ENCODE results near the gene ANAPC15. TPM values are rescaled to one million over a fixed set of nuclear protein-coding genes. Genes with fewer than 3 reads are reported as not detected.
A peak's percentile ranks its signal among the peaks of the same experiment; 100 is the strongest.

The ANAPC15 gene
- total and polyA plus RNA-seq, 4 donors = 8.4 to 22.4 (median 15.0) TPM

GRCh38 chr11:72102946-72103753 is 9.3 kb downstream of the ANAPC15 start, which contains the start of gene LAMTOR1:
Gene LAMTOR1 (minus strand): TSS chr11:72103297. CDS start chr11:72103224, 73 bp downstream.
- H3K9me3 ChIP-seq (ENCODE audit: control insufficient read depth in 4 of 4, low read length in 3 of 4) = no peaks in the 10 kb centered on the region
- H3K27me3 ChIP-seq (ENCODE audit: control insufficient read depth in 4 of 4, insufficient read depth in 4 of 4, low read length in 3 of 4) = no peaks in the 10 kb centered on the region
- H3K4me1 ChIP-seq (ENCODE audit: control insufficient read depth in 4 of 4, insufficient read depth in 4 of 4, low read length in 3 of 4) = peaks cover 5 to 36% (median 29%) of the 10 kb centered on the region in 4 donors
- no peak for TF ChIP-seq NR2F2 (IDR thresholded peaks at IDR 0.05)
- TF ChIP-seq GABPA (IDR thresholded peaks at IDR 0.05 in 1 of 2, conservative IDR thresholded peaks at IDR 0.05 in 1 of 2) = peak; percentile 14 to 89
- no peak for TF ChIP-seq HNF4A (conservative IDR thresholded peaks at IDR 0.05)
- peak; percentile 61 for TF ChIP-seq SP1 (IDR thresholded peaks at IDR 0.05)
- TF ChIP-seq HNF4G (IDR thresholded peaks at IDR 0.05) = no peak
- peak; percentile 44 for TF ChIP-seq FOXA1 (IDR thresholded peaks at IDR 0.05)
- no peak for TF ChIP-seq REST (IDR thresholded peaks at IDR 0.05)
- peak; percentile 35 for TF ChIP-seq FOXA2 (IDR thresholded peaks at IDR 0.05)
- peak; percentile 40 for TF ChIP-seq CTCF (IDR thresholded peaks at IDR 0.05; ENCODE audit: low read depth, low read length, missing input control)
- TF ChIP-seq ATF3 (IDR thresholded peaks at IDR 0.05) = no peak
- no peak for TF ChIP-seq TAF1 (conservative IDR thresholded peaks at IDR 0.05)
- TF ChIP-seq MAX (IDR thresholded peaks at IDR 0.05) = peak; percentile 58
- TF ChIP-seq EGR1 (IDR thresholded peaks at IDR 0.05; ENCODE audit: low read depth in 2 of 2) = peak in 1 of 2 donors; percentile 15
- peak; percentile 74 for TF ChIP-seq YY1 (IDR thresholded peaks at IDR 0.05)
- peak; percentile 51 for TF ChIP-seq ZBTB33 (IDR thresholded peaks at IDR 0.05)
- peak in 1 of 2 donors; percentile 59 for TF ChIP-seq RXRA (IDR thresholded peaks at IDR 0.05)
- TF ChIP-seq JUND (IDR thresholded peaks at IDR 0.05) = no peak
- TF ChIP-seq RAD21 (IDR thresholded peaks at IDR 0.05) = no peak
- peak within 1 kb of the TSS; percentile 70 to 98 (median 95) for H3K4me3 ChIP-seq (ENCODE audit: low read depth in 1 of 3, low read length in 3 of 3)
- H3K27ac ChIP-seq (ENCODE audit: low read depth in 1 of 2, low read length in 2 of 2) = peak within 1 kb of the TSS; percentile 86 to 92
- peak within 1 kb of the TSS; percentile 76 to 97 for H3K9ac ChIP-seq (ENCODE audit: low read depth in 1 of 2, low read length in 2 of 2)
- peaks cover 4 to 11% (median 8%) of the 10 kb centered on the region in 4 donors for H3K36me3 ChIP-seq (ENCODE audit: control insufficient read depth in 4 of 4, insufficient read depth in 3 of 4, low read depth in 1 of 4, low read length in 3 of 4)
- 2% methylated on average over 64 of the region's 64 CpGs for WGBS
- peak; percentile 99 for DNase-seq (ENCODE audit: low spot score)

All from liver (tissue), 9 donors.